Adrenal gland (tissue), 12 donors: Measurements from ENCODE around the gene CYP1B1. TPM values are rescaled to one million over a fixed set of nuclear protein-coding genes. Genes with fewer than 3 reads are reported as not detected.

ENCODE experiments used
- DNase-seq, 7 donors: peaks; one replicate each; pipeline ENCODE4 v3.0.0-alpha.2; 2019 to 2020
- H3K27ac ChIP-seq, 5 donors: fragments of 200-600 bp; sonication (generic) in 4 of 5; 1 replicate in 3 of 5; 2 replicates in 2 of 5; pipeline versions ENCODE4 v1.5.1 to v1.8.0; 2016 to 2020; ENCODE audit warnings: mild to moderate bottlenecking in 1 of 5
- H3K27me3 ChIP-seq: fragments of 200-600 bp; 2 replicates; pipeline ENCODE4 v1.8.0; 2021
- H3K36me3 ChIP-seq, 2 donors: fragments of 200-600 bp; replicated peaks in 1 of 2; 1 replicate in 1 of 2; 2 replicates in 1 of 2; pipeline versions ENCODE4 v1.5.1 to v1.8.0; 2018 to 2022
- H3K4me1 ChIP-seq, 2 donors: fragments of 200-600 bp; replicated peaks in 1 of 2; 1 replicate in 1 of 2; 2 replicates in 1 of 2; pipeline versions ENCODE4 v1.5.1 to v1.8.0; 2018 to 2021
- H3K4me3 ChIP-seq, 4 donors: fragments of 200-600 bp; sonication (generic) in 3 of 4; one replicate each; pipeline ENCODE4 v1.5.1; 2016 to 2018
- H3K9me3 ChIP-seq, 3 donors: fragments of 200-600 bp; sonication (generic) in 1 of 3; replicated peaks in 1 of 3; 1 replicate in 2 of 3; 2 replicates in 1 of 3; pipeline versions ENCODE4 v1.5.1 to v1.8.0; 2016 to 2021
- POLR2A ChIP-seq, 2 donors: fragments of 450-650 bp; IDR thresholded peaks; one replicate each; pipeline ENCODE4 v1.6.1; 2017; ENCODE audit warnings: antibody characterized with exemption in 2 of 2, mild to moderate bottlenecking in 2 of 2, moderate library complexity in 1 of 2
- WGBS, 4 donors: extraction: QIAGEN DNeasy Blood & Tissue Kit in 2 of 4; methylation state at CpG; one replicate each; pipeline versions ENCODE4 v1.1.5 to v1.1.7; 2013 to 2017; 5-methylcytosine and 5-hydroxymethylcytosine counted together
- intact Hi-C, 2 donors: fragments of 100-400 bp; cut with DNase I; formaldehyde crosslinking; loops; one replicate each; pipeline versions ENCODE4 v1.14.1 to v1.15.0; 2022 to 2023
- polyA plus RNA-seq, 3 donors: library from polyadenylated mRNA; stranded (reverse); fragments of 200-250 nt in 2 of 3; fragments of 350-450 nt in 1 of 3; fragmentation: Illumina TruSeq in 1 of 3; extraction: RNeasy Lipid Tissue Mini Kit (QIAGEN cat#74804) in 1 of 3; gene quantifications; one replicate each; pipeline ENCODE4 v1.2.3, GENCODE V29; 2013 to 2014
- total RNA-seq, 9 donors: library from RNA; depleted of rRNA in 4 of 9; stranded (reverse); fragments of >200 nt in 4 of 9; fragments of 120-200 nt in 1 of 9; fragmentation: NEBNext Ultra II Directional in 1 of 9; extraction: Animal tissue kit (Norgen Biotek cat#: 25700) in 1 of 9; gene quantifications; one replicate each; pipeline versions ENCODE4 v1.1.0 to v1.2.4, GENCODE V29; 2013 to 2023
- TF ChIP-seq, protein P1 (sequence below), 6 experiments: fragments of 450-650 bp in 4 of 6; fragments of 200-600 bp in 2 of 6; sonication (generic) in 1 of 6; IDR thresholded peaks; 1 replicate in 5 of 6; 2 replicates in 1 of 6; pipeline versions ENCODE4 v1.5.1 to v1.8.0; 2016 to 2021; ENCODE audit warnings: antibody characterized with exemption in 6 of 6, mild to moderate bottlenecking in 2 of 6, moderate library complexity in 1 of 6
- donor health status: healthy with polysubstance abuse.
- donor health status: Bipolar disorder and iron deficiency.
- donor health status: DM: yes; HTN: yes; CAD: no.
- donor health status: DM: no; HTN: no; CAD: no.
- donor health status: DM: no; HTN: no; CAD: no.
- donor health status: DM: yes; HTN: yes; CAD: no.

The CYP1B1 gene
- total and polyA plus RNA-seq, 12 donors: 2.5 to 118 (median 34.4) TPM

- DNase-seq: no peak
- Histone ChIP-seq H3K27ac (no peak overlapping the region), H3K27me3 (no peaks in the 10 kb centered on the region), H3K9me3 (no peaks in the 10 kb centered on the region), H3K36me3 (no peaks in the 10 kb centered on the region), H3K4me1 (no peaks in the 10 kb centered on the region), H3K4me3 (no peak overlapping the region)
- intact Hi-C loops: no loop called here
- TF ChIP-seq, protein P1, sequence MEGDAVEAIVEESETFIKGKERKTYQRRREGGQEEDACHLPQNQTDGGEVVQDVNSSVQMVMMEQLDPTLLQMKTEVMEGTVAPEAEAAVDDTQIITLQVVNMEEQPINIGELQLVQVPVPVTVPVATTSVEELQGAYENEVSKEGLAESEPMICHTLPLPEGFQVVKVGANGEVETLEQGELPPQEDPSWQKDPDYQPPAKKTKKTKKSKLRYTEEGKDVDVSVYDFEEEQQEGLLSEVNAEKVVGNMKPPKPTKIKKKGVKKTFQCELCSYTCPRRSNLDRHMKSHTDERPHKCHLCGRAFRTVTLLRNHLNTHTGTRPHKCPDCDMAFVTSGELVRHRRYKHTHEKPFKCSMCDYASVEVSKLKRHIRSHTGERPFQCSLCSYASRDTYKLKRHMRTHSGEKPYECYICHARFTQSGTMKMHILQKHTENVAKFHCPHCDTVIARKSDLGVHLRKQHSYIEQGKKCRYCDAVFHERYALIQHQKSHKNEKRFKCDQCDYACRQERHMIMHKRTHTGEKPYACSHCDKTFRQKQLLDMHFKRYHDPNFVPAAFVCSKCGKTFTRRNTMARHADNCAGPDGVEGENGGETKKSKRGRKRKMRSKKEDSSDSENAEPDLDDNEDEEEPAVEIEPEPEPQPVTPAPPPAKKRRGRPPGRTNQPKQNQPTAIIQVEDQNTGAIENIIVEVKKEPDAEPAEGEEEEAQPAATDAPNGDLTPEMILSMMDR (IDR thresholded peaks at IDR 0.05): no peak
- no peak for TF ChIP-seq POLR2A (IDR thresholded peaks at IDR 0.05)
- 71 to 84% (median 81%) methylated on average over 7 of the region's 7 CpGs for WGBS, 4 donors
Observed at GRCh38 chr2:38122344-38122743, 46.4 kb upstream of the CYP1B1 start.

GRCh38 chr2:38121481-38121880, 45.5 kb upstream of the CYP1B1 start:
- TF ChIP-seq, protein P1 (IDR thresholded peaks at IDR 0.05): no peak
- TF ChIP-seq POLR2A (IDR thresholded peaks at IDR 0.05): no peak
- intact Hi-C loops: no loop called here
- Histone ChIP-seq H3K9me3 (no peaks in the 10 kb centered on the region), H3K4me3 (no peak overlapping the region), H3K4me1 (no peaks in the 10 kb centered on the region), H3K27me3 (no peaks in the 10 kb centered on the region), H3K36me3 (no peaks in the 10 kb centered on the region), H3K27ac (no peak overlapping the region)
- DNase-seq: no peak
- 72 to 79% (median 79%) methylated on average over 2 of the region's 2 CpGs for WGBS, 4 donors

DNA sequence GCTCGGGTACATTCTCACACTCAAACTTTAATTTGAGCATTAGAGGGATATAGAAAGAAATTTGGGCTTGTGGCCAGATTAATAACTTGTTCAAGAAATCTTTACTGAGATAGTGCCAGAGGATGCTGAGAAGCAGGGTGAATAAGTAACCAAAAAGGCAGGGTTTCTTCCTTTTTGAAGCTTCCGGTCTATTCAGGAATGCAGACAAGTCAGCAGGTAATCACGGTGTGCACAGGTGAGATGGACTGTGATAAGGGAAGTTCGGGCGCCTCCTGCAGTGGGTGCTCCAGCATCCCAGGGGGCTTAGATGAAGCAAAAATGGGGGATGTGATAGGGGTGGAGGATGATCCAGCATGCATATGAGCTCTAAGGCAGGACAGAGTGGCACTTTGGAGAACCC, 44.9 kb upstream of the CYP1B1 start:
- intact Hi-C loops: no loop called here
- H3K9me3 ChIP-seq: no peaks in the 10 kb centered on the region
- no peak overlapping the region for H3K4me3 ChIP-seq
- H3K36me3 ChIP-seq: no peaks in the 10 kb centered on the region
- H3K27ac ChIP-seq: no peak overlapping the region
- no peak for DNase-seq
- TF ChIP-seq, protein P1 (IDR thresholded peaks at IDR 0.05): no peak
- no peak for TF ChIP-seq POLR2A (IDR thresholded peaks at IDR 0.05)
- peaks cover 2% of the 10 kb centered on the region in 2 donors for H3K4me1 ChIP-seq
- no peaks in the 10 kb centered on the region for H3K27me3 ChIP-seq
- 87 to 95% (median 90%) methylated on average over 5 of the region's 5 CpGs for WGBS, 4 donors

DNA sequence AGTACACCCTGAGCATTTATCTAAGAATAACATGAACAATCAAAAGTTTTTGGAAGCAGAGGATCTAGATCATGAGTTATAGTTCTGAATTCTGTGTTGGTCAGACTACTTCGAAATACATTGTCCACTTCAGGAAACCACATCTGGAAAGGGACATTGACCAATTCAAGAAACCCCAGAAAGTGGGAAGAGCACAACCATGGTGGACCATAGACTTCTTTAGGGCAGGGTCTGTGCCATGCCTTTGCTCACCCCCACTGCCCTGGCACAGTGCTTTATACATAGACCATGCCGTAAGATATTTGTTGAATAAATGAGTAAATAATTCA, 44.3 kb upstream of the CYP1B1 start:
- WGBS, 4 donors: 79 to 84% (median 82%) methylated on average over 2 of the region's 2 CpGs
- no peak overlapping the region for H3K4me3 ChIP-seq
- H3K27ac ChIP-seq: no peak overlapping the region

More for the DNA sequence above, 44.3 kb upstream of the CYP1B1 start:
- H3K36me3 ChIP-seq: no peaks in the 10 kb centered on the region
- intact Hi-C loops: no loop called here
- peaks cover 6 to 8% of the 10 kb centered on the region in 2 donors for H3K4me1 ChIP-seq
- DNase-seq: no peak
- H3K9me3 ChIP-seq: no peaks in the 10 kb centered on the region
- no peaks in the 10 kb centered on the region for H3K27me3 ChIP-seq
- no peak for TF ChIP-seq POLR2A (IDR thresholded peaks at IDR 0.05)
- TF ChIP-seq, protein P1 (IDR thresholded peaks at IDR 0.05): no peak
